Hepatocyte (in vitro differentiated cells): ENCODE measurements around the gene CYYR1.

Experiments
- CTCF ChIP-seq: fragments of 200-600 bp; sonication (generic); IDR thresholded peaks from 2 replicates; pipeline ENCODE4 v1.5.1; 2016; ENCODE audit warnings: antibody characterized with exemption, mild to moderate bottlenecking; ENCODE audit not compliant: poor library complexity
- EZH2phosphoT487 ChIP-seq: fragments of 200-600 bp; sonication (generic); IDR thresholded peaks from one replicate; pipeline ENCODE4 v1.6.1; 2018; ENCODE audit warnings: antibody characterized with exemption, mild to moderate bottlenecking, low read depth, moderate library complexity; ENCODE audit not compliant: unreplicated experiment, severe bottlenecking

DNA sequence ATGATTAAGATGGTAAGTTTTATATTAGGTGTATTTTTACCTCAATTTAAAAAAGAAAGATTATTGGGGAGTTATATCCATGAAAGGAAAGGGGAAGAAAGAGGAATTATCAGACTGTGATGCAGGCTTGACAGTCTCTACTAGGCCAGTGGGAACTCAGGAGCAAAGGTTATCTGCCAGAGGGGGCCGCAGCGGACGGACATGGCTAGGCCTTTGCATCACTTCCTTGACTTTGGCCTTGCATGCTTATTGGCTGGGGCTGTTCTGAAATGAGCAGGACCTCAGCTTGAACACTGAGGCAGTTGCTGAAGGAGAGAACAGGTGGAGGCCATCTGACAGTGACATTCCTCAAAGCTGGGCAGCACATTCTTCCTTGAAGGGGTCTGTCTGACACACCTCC lies 150.9 kb downstream of the CYYR1 start:
- TF ChIP-seq CTCF (no peak), EZH2phosphoT487 (no peak)
